Left ventricle myocardium inferior (tissue), 1 donor: ENCODE results near the gene ABCG1. TPM values are rescaled to one million over a fixed set of nuclear protein-coding genes. Genes with fewer than 3 reads are reported as not detected.

ENCODE experiments used
- DNase-seq: peaks from one replicate; pipeline ENCODE4 v3.0.0-alpha.2; 2020
- H3K27ac ChIP-seq: fragments of 200-600 bp; replicated peaks from 2 replicates; pipeline ENCODE4 v1.8.0; 2021
- H3K27me3 ChIP-seq: fragments of 200-600 bp; 2 replicates; pipeline ENCODE4 v1.8.0; 2021; ENCODE audit warnings: low read depth
- H3K36me3 ChIP-seq: fragments of 200-600 bp; 2 replicates; pipeline ENCODE4 v1.8.0; 2021
- H3K4me1 ChIP-seq: fragments of 200-600 bp; 2 replicates; pipeline ENCODE4 v1.8.0; 2021
- H3K4me3 ChIP-seq: fragments of 200-600 bp; 2 replicates; pipeline ENCODE4 v1.8.0; 2021; ENCODE audit warnings: mild to moderate bottlenecking, moderate library complexity
- H3K9me3 ChIP-seq: fragments of 200-600 bp; replicated peaks from 2 replicates; pipeline ENCODE4 v1.8.0; 2021
- CTCF ChIP-seq: fragments of 200-600 bp; IDR thresholded peaks from 2 replicates; pipeline ENCODE4 v1.8.0; 2021; ENCODE audit warnings: antibody characterized with exemption, mild to moderate bottlenecking, borderline replicate concordance
- intact Hi-C: fragments of 100-400 bp; cut with micrococcal nuclease; formaldehyde crosslinking; loops from one replicate; pipeline ENCODE4 v1.11.0; 2022
- total RNA-seq: library from RNA; stranded (reverse); fragmentation: NEBNext Ultra II Directional; extraction: Animal tissue kit (Norgen Biotek cat#: 25700); gene quantifications from one replicate; pipeline ENCODE4 v1.2.1, GENCODE V29; 2021
- donor health status: DM: no; HTN: yes; CAD: no; lungs with severe emphysema.

The ABCG1 gene
- total RNA-seq, 1 donor from 2014 or later, result 8.7 TPM

GRCh38 chr21:42265231-42265812, 46.4 kb downstream of the ABCG1 start:
- Histone ChIP-seq H3K27me3 (no peaks in the 10 kb centered on the region), H3K4me3 (no peak overlapping the region), H3K4me1 (peaks cover 48% of the 10 kb centered on the region), H3K9me3 (no peaks in the 10 kb centered on the region), H3K27ac (no peak overlapping the region), H3K36me3 (no peaks in the 10 kb centered on the region)
- no peak for TF ChIP-seq CTCF
- no peak for DNase-seq
- intact Hi-C loops, result no loop called here

GRCh38 chr21:42266971-42267556, 48.1 kb downstream of the ABCG1 start:
- Histone ChIP-seq H3K4me1 (peaks cover 39% of the 10 kb centered on the region), H3K9me3 (no peaks in the 10 kb centered on the region), H3K27ac (no peak overlapping the region), H3K4me3 (no peak overlapping the region), H3K27me3 (no peaks in the 10 kb centered on the region), H3K36me3 (peaks cover 6% of the 10 kb centered on the region)
- TF ChIP-seq CTCF, result no peak
- intact Hi-C loops, result no loop called here
- no peak for DNase-seq

GRCh38 chr21:42269386-42269785, 50.4 kb downstream of the ABCG1 start:
- Histone ChIP-seq H3K36me3 (peaks cover 26% of the 10 kb centered on the region), H3K4me3 (no peak overlapping the region), H3K4me1 (peaks cover 18% of the 10 kb centered on the region), H3K27ac (no peak overlapping the region), H3K27me3 (no peaks in the 10 kb centered on the region), H3K9me3 (no peaks in the 10 kb centered on the region)
- DNase-seq, result no peak
- TF ChIP-seq CTCF, result no peak
- intact Hi-C loops, result no loop called here

- Histone ChIP-seq H3K27ac (no peak overlapping the region), H3K4me3 (no peak overlapping the region), H3K4me1 (peaks cover 18% of the 10 kb centered on the region), H3K27me3 (no peaks in the 10 kb centered on the region), H3K9me3 (no peaks in the 10 kb centered on the region), H3K36me3 (peaks cover 29% of the 10 kb centered on the region)
- intact Hi-C loops, result no loop called here
- TF ChIP-seq CTCF, result no peak
- no peak for DNase-seq
These were observed 52.1 kb downstream of the ABCG1 start for GRCh38 chr21:42271065-42271464.

- DNase-seq, result no peak
- intact Hi-C loops, result no loop called here
- no peak overlapping the region for H3K4me3 ChIP-seq
- H3K36me3 ChIP-seq, result peaks cover 39% of the 10 kb centered on the region
- TF ChIP-seq CTCF, result no peak
- H3K27ac ChIP-seq, result no peak overlapping the region
- H3K4me1 ChIP-seq, result peaks cover 18% of the 10 kb centered on the region
- H3K27me3 ChIP-seq, result no peaks in the 10 kb centered on the region
- H3K9me3 ChIP-seq, result no peaks in the 10 kb centered on the region
These were observed 53.4 kb downstream of the ABCG1 start for GRCh38 chr21:42272109-42272962.
